Activated T-helper 1 cell treated with Interleukin-2 at 50 U/mL for 16 hours (primary cell): Measurements from ENCODE around the gene OR9A4.
"Not testable (repeated sequence)": the region's sequence is repeated elsewhere in the genome, so short reads cannot be mapped to it uniquely, and the experiment has no call there.

Experiments used
- DNase-seq: peaks from one replicate; pipeline ENCODE4 v3.0.0-alpha.2; 2020; ENCODE audit warnings: low read depth

Gene OR9A4, protein sequence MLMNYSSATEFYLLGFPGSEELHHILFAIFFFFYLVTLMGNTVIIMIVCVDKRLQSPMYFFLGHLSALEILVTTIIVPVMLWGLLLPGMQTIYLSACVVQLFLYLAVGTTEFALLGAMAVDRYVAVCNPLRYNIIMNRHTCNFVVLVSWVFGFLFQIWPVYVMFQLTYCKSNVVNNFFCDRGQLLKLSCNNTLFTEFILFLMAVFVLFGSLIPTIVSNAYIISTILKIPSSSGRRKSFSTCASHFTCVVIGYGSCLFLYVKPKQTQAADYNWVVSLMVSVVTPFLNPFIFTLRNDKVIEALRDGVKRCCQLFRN

DNA sequence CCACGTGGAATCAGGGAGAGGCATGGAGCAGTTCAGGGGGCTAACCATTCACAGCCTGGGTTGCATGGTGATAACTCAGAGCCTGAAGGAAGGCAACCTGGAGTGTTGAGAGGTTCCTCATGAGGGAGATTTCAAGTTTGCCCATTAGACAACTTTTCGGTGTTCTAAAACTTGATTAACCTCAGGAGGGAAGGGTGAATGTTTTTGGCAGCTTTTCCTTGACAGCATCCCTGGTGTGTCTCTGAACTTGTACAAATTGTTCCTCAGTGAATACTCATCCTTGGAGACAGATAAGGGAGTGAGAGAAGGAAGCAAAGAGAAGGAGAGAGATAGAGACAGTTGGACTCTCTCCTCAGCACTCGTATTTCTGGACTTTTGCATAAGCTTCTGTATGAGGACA lies at the start of gene OR9A4:
TSS of gene OR9A4 (plus strand) at position 301 of the 400 bp plus-strand sequence. CDS start 2,477 bp downstream, outside the sequence.
- no peak for DNase-seq

DNA sequence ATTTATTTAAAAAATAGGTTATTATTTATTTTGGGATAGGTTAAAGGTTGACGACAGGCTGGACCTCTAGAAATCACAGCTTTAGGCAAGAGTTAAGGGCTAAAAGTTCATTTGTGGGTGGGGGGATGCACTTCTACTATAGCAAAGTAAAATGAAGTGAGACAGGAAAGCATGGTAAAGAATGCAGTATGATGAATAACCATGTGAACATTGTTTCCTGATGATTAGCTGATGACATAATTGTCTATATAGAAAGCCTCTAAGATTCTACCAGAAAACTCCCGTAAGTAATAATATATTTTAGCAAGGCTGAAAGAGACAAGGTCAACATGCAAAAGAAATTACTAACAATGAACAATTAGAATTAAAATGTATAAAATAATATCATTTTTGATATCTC lies 49.2 kb upstream of the OR9A4 start:
- no peak for DNase-seq

GRCh38 chr7:141872931-141873330 lies 43.3 kb upstream of the OR9A4 start:
- DNase-seq = no peak

- DNase-seq = no peak
These were observed 41.4 kb upstream of the OR9A4 start for GRCh38 chr7:141874787-141875186.

DNA sequence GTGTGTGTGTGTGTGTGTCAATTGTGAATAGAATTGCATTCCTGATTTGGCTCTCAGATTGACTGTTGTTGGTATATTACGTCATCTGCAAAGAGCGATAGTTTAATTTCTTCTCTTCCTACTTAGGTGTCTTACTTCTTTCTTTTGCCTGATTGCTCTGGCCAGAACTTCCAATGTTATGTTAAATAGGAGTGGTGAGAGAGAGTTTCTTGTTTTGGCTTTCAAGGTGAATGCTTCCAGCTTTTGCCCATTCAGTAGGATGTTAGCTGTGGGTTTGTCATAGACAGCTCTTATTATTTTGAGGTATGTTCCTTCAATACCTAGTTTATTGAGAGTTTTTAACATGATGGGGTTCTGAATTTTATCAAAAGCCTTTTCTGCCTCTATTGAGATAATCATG lies 40.7 kb upstream of the OR9A4 start:
- no peak for DNase-seq

DNA sequence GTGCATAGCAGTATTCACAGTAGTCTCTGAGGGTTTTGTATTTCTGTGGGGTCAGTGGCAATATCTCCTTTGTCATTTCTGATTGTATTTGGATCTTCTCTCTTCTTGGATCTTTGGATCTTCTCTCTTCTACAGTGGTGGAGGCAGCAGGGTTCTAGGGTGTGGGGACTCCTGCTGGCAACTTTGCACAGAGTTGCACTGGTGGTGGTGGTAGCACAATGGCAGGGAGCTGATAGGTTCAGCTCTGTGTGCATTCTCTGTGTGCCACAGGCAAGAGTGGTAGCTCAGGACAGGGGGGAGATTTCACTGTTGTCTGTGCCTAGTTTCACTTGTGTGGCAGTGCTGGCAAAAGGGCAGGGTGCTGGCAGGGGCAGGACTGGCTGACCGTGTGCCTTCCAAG lies 39.8 kb upstream of the OR9A4 start:
- DNase-seq = no peak

DNA sequence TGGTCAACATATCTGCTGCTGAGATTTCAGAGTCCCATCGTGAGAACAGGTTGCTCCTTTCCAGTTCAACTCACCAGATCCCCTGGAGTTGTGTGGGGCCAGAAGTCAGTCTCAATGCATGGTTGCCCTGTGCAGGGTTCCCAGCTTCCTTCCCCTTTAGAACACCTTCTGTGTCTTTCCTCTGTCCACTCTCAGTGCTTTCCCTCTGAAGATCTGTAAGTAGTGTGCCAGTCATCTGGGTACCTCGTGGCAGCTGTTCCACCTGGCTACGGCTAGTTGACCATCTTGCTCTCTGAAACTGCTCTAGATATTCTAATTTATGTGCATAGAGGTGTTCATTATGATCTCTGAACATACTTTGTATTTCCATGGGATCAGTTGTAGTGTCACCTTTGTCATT lies 38.8 kb upstream of the OR9A4 start:
- DNase-seq = no peak

DNA sequence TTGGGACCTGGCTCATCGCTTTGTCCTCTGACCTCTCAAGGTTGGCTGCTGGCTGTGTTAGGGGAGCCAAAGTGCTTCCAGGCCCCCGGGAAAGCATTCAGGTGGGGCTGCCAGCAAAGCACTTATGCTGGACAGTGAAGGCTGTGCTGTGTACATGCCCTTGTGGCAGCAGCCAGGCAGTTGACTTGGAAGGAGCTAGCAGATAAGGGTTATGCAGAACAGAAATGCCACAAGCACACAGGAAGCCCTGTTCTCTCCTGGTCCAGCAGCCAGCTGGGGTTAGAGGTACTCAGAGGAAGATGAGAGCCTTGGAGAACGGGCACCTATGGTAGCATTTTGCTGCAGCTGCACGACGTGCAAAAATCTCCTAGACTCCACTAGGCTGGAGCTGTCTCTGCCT lies 35.2 kb upstream of the OR9A4 start:
- no peak for DNase-seq

DNA sequence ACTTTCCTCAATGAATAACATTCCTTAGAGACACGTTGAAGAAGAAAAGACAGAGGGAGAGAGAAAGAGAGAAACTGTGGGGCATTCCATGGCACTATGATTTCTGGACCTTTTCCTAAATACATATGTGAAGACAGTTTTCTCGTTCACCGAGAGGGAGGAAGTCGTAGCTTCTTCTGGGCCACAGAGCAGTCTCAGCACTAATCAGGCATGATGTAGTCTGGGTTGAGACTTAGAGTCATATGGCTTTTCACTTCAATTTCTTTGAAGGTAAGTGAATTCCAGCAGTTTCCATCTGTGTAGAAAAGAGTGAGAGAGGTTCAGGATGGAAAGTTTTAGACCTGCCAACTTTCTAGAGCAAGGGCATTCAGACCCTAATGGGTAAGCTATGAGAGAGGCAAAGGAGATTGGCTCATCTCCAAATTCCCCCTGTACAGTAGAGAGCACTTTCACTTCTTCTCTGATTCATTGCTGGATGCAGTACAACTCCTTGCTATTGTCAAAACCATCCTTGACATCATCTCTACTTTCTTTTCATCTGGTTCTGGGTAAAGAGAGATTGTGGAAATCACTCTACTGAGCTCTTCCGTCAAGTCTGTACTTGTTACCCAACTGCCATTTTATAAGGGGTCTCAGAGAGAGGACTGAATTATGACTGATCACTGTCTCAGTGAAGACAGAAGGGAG lies 31.5 kb upstream of the OR9A4 start:
- DNase-seq = no peak

DNA sequence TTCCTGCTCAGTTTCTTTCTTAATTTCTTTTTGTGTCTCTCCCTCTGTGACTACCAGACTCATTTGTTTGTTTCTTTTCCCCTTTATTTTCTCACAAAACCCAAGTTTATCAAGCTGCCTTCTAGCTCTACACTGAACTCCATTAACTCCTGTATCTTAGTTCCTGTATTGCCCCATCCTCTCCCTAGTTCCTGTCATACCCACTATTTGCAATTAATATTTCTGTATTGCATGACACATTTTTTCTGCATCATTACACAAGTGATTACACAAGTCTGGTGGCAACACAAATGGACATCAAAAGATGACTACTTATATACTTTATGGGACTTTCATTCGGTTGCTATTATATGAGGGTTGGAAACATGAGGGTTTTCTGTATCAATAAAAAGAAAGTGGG lies 26.9 kb upstream of the OR9A4 start:
- no peak for DNase-seq

DNA sequence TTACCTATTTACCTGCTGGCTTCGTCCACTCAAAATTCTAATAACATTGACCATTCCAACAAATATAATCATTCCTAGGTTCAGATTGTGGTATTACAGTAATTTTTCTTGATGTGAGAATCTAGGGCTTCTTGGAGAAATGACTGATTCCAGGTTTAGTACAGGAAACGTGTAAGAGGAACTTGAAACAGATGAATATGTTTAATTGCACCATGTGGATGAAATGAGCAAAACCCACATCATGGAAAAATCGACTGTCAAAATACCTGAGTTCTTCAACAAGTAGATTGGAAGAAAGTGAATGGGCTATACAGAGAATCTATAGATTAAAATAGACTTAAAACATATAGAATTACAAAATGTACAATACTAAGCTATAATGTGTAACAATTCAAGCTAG lies 24.9 kb upstream of the OR9A4 start:
- DNase-seq = no peak

GRCh38 chr7:141899366-141899765 lies 16.8 kb upstream of the OR9A4 start:
- not testable (repeated sequence) for DNase-seq

DNA sequence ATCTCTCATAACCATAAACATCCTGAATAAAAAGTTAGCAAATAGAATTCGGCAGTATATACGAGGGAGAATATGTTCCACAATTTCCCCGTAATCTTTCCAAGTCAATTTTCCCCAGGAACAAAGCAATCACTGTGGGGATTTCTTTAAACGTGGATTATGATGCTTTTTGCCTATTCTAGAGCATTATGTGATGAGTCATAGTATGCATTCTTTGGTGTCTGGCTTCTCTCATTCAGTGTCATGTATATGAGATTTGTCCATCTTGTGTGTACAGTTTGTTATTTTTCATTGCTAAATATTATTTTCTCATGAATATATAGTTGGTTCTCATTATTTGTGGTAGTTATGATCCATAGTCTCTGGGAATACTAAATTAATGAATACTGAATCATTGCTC lies 9.9 kb upstream of the OR9A4 start:
- no peak for DNase-seq

GRCh38 chr7:141911391-141911790 lies 4.8 kb upstream of the OR9A4 start:
- DNase-seq = no peak

- DNase-seq = no peak
These were observed 634 bp upstream of the OR9A4 start for GRCh38 chr7:141915565-141915964.

DNA sequence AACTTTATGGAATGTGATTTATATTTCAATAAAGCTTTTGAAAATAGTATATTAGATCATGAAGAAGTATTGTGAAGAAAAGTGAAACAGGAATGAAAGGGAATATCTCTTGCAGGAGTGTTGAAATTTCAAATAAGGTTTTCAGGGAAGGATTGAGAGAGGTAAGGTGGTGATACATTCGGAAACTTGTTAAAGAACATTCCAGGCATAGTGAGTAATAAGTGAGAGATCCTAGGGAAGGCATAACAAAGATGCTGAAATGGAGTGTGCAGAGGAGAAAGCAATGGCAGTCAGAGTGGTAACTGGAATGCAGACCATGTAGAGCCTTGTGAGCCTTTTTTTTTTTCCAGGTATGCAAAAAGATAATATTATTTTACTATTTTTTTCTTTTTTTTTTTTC lies 4.1 kb downstream of the OR9A4 start:
- DNase-seq = no peak

DNA sequence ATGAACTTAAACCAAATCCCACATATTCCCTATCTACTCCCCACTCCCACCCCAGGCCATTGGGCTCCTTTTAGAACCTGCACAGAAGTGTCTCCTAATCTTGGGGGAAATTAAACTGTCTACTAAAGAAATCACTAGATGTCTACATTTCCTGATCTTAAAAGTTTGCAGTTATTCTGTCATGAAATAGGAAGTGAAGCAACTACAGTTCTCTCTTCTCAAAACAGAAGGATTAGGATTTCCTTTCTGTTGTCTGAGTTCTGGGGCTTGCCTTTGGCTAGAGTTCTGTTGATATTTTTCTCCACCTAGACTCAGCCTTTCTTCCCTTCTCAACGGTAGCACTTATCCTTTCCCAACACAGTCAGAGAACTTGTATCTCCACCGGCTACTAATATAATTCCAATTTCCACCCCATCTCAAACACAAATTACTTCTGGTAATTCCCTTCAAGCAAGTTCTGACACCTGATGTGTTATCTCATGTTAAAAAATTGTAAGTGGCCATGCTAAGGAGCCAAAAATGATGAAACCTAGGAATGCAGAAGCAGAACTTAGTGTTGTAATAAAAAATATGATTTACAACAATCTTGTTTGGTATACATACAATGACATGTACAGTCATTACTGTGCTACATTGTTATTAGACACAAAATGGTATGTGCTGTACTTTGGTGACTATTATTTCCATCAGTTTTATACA lies 12.1 kb downstream of the OR9A4 start:
- no peak for DNase-seq

GRCh38 chr7:141928845-141929195 lies 12.6 kb downstream of the OR9A4 start:
- no peak for DNase-seq

- DNase-seq = no peak
These were observed 14.0 kb downstream of the OR9A4 start for GRCh38 chr7:141930211-141930610.

- DNase-seq = no peak
These were observed 24.9 kb downstream of the OR9A4 start for GRCh38 chr7:141941075-141941474.

DNA sequence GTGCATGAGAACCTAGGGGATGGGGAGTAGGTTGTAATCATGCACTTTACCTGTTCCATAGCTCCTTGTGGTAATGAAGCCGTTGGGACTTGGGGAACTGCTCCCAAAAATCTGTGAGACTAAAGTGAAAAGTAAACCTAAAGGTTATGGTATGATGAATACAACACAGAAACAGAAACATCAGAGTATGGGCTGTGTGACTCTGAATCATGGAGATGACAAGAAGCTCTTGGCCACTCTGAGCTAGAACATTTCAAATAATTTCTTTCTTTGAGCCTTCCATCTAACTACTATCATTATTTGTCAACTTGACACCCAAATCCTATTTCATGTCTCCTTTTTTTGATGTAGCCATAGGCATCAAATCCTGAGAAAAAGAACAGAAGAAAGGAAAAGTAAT lies 27.6 kb downstream of the OR9A4 start:
- no peak for DNase-seq

DNA sequence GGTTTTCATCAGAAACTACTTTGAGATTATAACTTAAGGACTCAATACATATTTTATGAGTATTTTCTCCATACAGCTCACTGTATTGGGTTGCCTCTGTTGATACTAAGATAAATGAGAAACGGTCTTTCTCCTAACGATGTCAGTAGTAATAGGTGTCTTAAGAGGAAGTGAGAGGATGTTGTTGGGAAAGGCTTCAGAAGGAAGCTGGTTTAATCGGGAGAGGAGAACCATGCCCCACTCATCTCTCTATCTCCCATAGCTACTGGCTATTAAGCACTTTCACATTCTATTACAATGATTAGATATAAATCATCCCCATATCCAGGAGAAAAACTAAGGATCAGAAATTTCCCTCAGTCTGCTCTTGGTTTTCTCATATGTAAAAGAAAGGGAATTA lies 28.6 kb downstream of the OR9A4 start:
- no peak for DNase-seq

GRCh38 chr7:141945356-141945755 lies 29.2 kb downstream of the OR9A4 start:
- no peak for DNase-seq
